Loucy (cell line): ENCODE measurements around the gene TMBIM6.

Source experiments
- EZH2phosphoT487 ChIP-seq: fragments of 200-600 bp; IDR thresholded peaks from 2 replicates; pipeline ENCODE4 v1.6.1; 2018; ENCODE audit warnings: antibody characterized with exemption, mild to moderate bottlenecking, moderate library complexity, borderline replicate concordance
- TF ChIP-seq, protein P1 (sequence below): fragments of 200-600 bp; sonication (generic); conservative IDR thresholded peaks from 2 replicates; pipeline ENCODE4 v1.5.1; 2014; ENCODE audit warnings: mild to moderate bottlenecking, antibody characterized with exemption, low read length

DNA sequence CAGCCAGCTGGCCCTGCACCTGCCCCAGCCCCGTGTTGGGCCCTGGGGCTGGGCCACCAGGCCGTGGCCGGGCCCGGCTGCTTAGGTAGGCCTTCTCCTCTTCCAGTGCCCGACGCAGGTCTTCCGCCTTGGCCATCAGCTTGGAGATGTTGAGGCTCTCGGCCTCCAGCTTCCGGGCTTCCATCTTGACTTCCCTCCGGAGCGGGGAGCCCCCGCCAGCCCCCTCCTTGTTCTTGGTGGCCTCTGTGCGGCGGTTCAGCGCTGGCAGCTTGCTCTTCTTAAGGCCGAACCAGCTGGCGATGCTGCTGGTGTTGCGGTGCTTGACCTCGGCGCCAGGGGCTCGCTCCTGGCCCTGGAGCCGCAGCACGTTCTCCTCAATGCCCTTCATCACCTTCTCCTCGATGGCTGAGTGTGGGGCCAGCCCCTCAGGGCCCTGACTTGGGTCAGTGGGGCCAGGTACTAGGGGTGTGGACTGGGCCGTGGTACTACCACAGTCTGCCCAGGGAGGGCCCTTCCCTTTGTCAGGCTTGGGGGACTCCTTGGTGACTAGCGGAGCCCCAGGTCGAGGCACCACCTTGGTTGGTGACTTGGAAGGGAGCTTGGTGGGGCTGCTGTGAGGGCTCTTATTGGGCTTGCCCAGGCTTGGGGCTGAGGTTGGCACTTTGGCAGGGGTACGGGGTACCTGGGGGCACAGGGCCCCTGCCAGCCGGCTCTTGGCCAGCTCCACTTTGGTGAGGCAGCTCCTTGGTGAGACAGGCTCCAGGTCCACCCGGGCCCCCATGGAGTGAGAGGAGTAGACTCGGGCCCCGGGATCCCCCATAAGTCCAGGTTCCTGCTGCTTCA, 53.7 kb downstream of the TMBIM6 start:
- TF ChIP-seq, protein P1, sequence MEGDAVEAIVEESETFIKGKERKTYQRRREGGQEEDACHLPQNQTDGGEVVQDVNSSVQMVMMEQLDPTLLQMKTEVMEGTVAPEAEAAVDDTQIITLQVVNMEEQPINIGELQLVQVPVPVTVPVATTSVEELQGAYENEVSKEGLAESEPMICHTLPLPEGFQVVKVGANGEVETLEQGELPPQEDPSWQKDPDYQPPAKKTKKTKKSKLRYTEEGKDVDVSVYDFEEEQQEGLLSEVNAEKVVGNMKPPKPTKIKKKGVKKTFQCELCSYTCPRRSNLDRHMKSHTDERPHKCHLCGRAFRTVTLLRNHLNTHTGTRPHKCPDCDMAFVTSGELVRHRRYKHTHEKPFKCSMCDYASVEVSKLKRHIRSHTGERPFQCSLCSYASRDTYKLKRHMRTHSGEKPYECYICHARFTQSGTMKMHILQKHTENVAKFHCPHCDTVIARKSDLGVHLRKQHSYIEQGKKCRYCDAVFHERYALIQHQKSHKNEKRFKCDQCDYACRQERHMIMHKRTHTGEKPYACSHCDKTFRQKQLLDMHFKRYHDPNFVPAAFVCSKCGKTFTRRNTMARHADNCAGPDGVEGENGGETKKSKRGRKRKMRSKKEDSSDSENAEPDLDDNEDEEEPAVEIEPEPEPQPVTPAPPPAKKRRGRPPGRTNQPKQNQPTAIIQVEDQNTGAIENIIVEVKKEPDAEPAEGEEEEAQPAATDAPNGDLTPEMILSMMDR: no peak
- TF ChIP-seq EZH2phosphoT487: no peak
